ENCODE measurements around the gene MAST2. TPM values are rescaled to one million over a fixed set of nuclear protein-coding genes. Genes with fewer than 3 reads are reported as not detected.

MAST2 gene
- total RNA-seq, 6 donors from 2014 or later = 16.0 to 77.8 (median 26.4) TPM

DNA sequence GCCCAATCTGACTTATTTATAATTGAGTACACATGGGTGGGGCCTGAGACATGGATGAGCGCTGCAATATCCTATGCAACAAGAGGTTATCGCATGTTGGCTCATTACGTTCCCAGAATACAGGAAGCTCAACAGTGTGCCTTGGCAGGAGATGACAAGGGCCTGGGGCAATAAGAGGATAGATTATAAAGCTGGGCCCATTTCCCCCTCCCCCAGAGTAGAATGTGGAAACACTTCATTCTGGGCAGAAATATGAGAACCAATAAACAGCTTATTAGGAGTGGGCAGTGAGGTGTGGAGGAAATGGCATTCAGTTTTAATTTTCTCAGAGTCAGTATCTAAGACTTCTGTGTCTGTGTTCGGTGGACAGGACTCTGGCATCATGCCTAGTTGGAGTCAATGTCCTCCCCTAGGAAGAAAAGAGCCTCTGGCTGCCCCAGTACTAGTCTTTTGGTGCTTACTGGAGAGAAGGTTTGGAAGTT lies 236.2 kb downstream of the MAST2 start:
- no peak for ATAC-seq (ENCODE audit: low FRiP score in 2 of 2)
- H3K4me1 ChIP-seq = peaks cover 19 to 46% (median 38%) of the 10 kb centered on the region in 4 donors

DNA sequence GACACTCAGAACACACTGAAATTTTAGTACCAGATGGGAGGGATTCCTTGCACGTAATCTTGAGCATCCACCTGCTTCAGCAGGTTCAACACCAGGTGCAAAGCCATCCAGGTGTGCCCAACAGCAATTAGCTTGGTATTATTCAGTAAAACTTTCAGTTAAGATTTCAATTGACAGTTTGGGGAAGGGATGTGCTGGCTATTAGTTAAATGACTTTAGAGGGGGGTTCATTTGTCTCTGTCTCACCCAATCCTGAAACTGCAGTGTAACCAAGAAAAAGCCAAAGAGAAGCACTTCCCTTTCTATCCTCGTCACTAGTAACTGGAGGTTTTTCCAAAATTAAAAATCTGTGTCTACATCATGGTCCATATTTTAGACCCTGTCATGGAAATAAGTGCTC lies 238.1 kb downstream of the MAST2 start:
- ATAC-seq (ENCODE audit: low FRiP score in 2 of 2) (no peak), DNase-seq (no peak)
- H3K9me3 ChIP-seq = no peaks in the 10 kb centered on the region
- peaks cover 0 to 48% (median 11%) of the 10 kb centered on the region in 4 donors for H3K36me3 ChIP-seq
- no peaks in the 10 kb centered on the region for H3K27me3 ChIP-seq
- H3K4me3 ChIP-seq = no peak overlapping the region
- peaks cover 19 to 46% (median 38%) of the 10 kb centered on the region in 4 donors for H3K4me1 ChIP-seq
- H3K27ac ChIP-seq = peak overlapping the region in 1 of 4 donors; percentile 58
- TF ChIP-seq, protein P1, sequence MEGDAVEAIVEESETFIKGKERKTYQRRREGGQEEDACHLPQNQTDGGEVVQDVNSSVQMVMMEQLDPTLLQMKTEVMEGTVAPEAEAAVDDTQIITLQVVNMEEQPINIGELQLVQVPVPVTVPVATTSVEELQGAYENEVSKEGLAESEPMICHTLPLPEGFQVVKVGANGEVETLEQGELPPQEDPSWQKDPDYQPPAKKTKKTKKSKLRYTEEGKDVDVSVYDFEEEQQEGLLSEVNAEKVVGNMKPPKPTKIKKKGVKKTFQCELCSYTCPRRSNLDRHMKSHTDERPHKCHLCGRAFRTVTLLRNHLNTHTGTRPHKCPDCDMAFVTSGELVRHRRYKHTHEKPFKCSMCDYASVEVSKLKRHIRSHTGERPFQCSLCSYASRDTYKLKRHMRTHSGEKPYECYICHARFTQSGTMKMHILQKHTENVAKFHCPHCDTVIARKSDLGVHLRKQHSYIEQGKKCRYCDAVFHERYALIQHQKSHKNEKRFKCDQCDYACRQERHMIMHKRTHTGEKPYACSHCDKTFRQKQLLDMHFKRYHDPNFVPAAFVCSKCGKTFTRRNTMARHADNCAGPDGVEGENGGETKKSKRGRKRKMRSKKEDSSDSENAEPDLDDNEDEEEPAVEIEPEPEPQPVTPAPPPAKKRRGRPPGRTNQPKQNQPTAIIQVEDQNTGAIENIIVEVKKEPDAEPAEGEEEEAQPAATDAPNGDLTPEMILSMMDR (IDR thresholded peaks at IDR 0.05) = no peak
- WGBS, 2 donors = 89 to 91% methylated on average over 2 of the region's 2 CpGs

More for the DNA sequence above, 236.2 kb downstream of the MAST2 start:
- Histone ChIP-seq H3K36me3 (peaks cover 0 to 47% (median 12%) of the 10 kb centered on the region in 4 donors), H3K27ac (peak overlapping the region; percentile 14 to 66 (median 58)), H3K4me3 (no peak overlapping the region), H3K27me3 (no peaks in the 10 kb centered on the region), H3K9me3 (no peaks in the 10 kb centered on the region)
- TF ChIP-seq POLR2AphosphoS5 (IDR thresholded peaks at IDR 0.05) (peak; percentile 59 to 81), POLR2A (IDR thresholded peaks at IDR 0.05) (no peak), EP300 (IDR thresholded peaks at IDR 0.05) (peak in 2 of 4 donors; percentile 43 to 66)
- TF ChIP-seq, protein P1 (IDR thresholded peaks at IDR 0.05) = no peak
- WGBS, 2 donors = 16 to 19% methylated on average over 4 of the region's 4 CpGs
- DNase-seq = no peak

DNA sequence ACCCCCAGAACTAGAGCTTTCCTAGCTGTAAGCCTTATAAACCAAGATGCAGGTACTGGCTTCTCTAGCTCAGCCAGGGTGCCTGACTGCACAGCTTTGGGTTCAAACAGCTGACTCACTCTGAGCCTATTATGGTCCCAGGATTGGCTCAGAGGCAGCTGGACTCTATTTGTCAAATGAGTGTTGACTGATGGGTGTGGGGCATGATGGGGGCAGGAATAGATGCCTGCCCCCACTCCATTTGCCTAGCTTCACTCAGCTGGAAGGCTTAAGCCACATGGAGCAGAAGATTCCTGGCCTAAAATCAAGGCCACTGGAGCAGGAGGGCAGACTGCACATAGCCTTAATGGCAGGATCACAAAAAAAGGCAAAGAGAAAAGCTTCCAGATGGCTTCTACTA lies 238.6 kb downstream of the MAST2 start:
- Histone ChIP-seq H3K36me3 (peaks cover 0 to 48% (median 12%) of the 10 kb centered on the region in 4 donors), H3K27ac (no peak overlapping the region), H3K27me3 (no peaks in the 10 kb centered on the region), H3K4me3 (no peak overlapping the region), H3K9me3 (no peaks in the 10 kb centered on the region), H3K4me1 (peaks cover 19 to 43% (median 36%) of the 10 kb centered on the region in 4 donors)
- TF ChIP-seq POLR2AphosphoS5 (IDR thresholded peaks at IDR 0.05) (no peak), POLR2A (IDR thresholded peaks at IDR 0.05) (no peak), EP300 (IDR thresholded peaks at IDR 0.05) (no peak)
- TF ChIP-seq, protein P1 (IDR thresholded peaks at IDR 0.05) = no peak
- DNase-seq = no peak
- ATAC-seq (ENCODE audit: low FRiP score in 2 of 2) = no peak

DNA sequence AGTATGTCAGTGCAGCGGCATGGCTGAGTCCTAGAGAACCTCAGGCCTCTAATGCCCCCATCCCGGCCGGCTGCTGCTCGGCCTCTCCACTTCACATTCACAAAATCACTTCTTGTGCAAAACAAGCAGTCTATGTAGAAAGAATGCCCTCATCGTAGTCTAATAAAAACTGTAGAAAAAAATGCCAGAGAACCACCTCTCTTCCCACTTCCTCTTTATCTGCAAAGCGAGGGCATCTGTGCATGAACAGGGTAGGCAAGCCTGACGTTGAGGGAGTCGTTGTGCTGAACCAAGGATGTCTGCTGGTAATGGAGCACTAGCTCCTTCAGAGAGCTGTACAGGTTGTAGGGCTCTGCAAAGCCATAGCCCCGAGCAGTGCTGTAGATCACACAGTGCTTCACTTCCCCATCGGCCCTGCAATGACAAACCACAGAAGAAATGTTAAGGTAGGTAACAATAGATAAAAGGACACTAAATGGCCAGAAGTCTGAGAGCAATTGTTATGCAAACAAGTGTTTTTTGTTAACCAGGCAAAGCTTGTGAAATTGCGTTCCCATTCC lies 240.1 kb downstream of the MAST2 start:
- H3K27me3 ChIP-seq = no peaks in the 10 kb centered on the region
- peaks cover 19 to 32% (median 26%) of the 10 kb centered on the region in 4 donors for H3K4me1 ChIP-seq
- peaks cover 0 to 48% (median 12%) of the 10 kb centered on the region in 4 donors for H3K36me3 ChIP-seq
- WGBS, 2 donors = 42 to 65% methylated on average over 11 of the region's 11 CpGs
- TF ChIP-seq, protein P1 (IDR thresholded peaks at IDR 0.05) = no peak
- TF ChIP-seq POLR2A (IDR thresholded peaks at IDR 0.05) (no peak), POLR2AphosphoS5 (IDR thresholded peaks at IDR 0.05) (no peak), EP300 (IDR thresholded peaks at IDR 0.05) (no peak)
- H3K27ac ChIP-seq = no peak overlapping the region
- no peak overlapping the region for H3K4me3 ChIP-seq
- DNase-seq = no peak
- no peaks in the 10 kb centered on the region for H3K9me3 ChIP-seq
- peak in 1 of 2 donors; percentile 23 for ATAC-seq (ENCODE audit: low FRiP score in 2 of 2)

DNA sequence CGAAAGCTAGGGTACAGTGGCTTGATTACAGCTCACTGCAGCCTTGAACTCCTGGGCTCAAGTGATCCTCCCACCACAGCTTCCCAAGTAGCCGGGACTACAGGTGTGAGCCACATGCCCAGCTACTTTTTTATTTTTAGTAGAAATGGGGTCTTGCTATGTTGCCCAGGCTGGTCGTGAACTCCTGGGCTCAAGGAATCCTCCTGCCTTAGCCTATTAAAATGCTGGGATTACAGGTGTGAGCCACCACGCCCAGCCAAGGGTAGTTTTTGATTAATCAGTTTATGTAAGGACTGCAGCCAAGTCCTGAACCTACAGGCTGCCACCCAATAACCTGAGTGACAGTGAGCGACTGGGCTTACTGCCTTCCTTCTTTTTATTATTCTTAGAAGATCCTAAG lies 240.7 kb downstream of the MAST2 start:
- 91 to 96% methylated on average over 5 of the region's 5 CpGs for WGBS, 2 donors
- Histone ChIP-seq H3K4me3 (no peak overlapping the region), H3K27ac (no peak overlapping the region), H3K36me3 (peaks cover 0 to 52% (median 12%) of the 10 kb centered on the region in 4 donors), H3K4me1 (peaks cover 19 to 29% (median 22%) of the 10 kb centered on the region in 4 donors), H3K9me3 (no peaks in the 10 kb centered on the region), H3K27me3 (no peaks in the 10 kb centered on the region)
- TF ChIP-seq EP300 (IDR thresholded peaks at IDR 0.05) (no peak), POLR2AphosphoS5 (IDR thresholded peaks at IDR 0.05) (no peak), POLR2A (IDR thresholded peaks at IDR 0.05) (no peak)
- TF ChIP-seq, protein P1 (IDR thresholded peaks at IDR 0.05) = no peak
- ATAC-seq (ENCODE audit: low FRiP score in 2 of 2) (no peak), DNase-seq (no peak)

Data from upper lobe of left lung (tissue), 6 donors.